Endothelial cell of umbilical vein (primary cell): ENCODE data around the gene NPTX1. TPM values are rescaled to one million over a fixed set of nuclear protein-coding genes. Genes with fewer than 3 reads are reported as not detected.

ENCODE experiments used
- BruUV-seq: library from RNA; stranded (reverse); fragments of 400-500 nt; replicated peaks from 2 replicates; lab custom pipeline; 2021; lab: Mats Ljungman, UMichigan
- CTCF ChIA-PET: fragments of 300-600, 350-600 bp; sonication (Branson Sonifier 250); formaldehyde crosslinking; loops from one replicate; lab custom pipeline; 2021; ENCODE audit warnings: antibody characterized with exemption, inconsistent platforms; lab: Charles Lee
- POLR2A ChIA-PET: fragments of 300-600, 350-600 bp; sonication (Branson Sonifier 250); formaldehyde crosslinking; loops from one replicate; lab custom pipeline; 2021; ENCODE audit warnings: antibody characterized with exemption, inconsistent platforms; lab: Charles Lee
- DNase-seq: peaks from one replicate; pipeline ENCODE4 v3.0.0-alpha.2; 2011; ENCODE audit warnings: low read depth, low spot score
- FAIRE-seq: peaks from 2 replicates; lab custom pipeline; 2011; peaks lifted over from hg19 to GRCh38; lab: Jason Lieb, UNC
- H2AFZ ChIP-seq: 2 replicates; pipeline ENCODE4 v1.6.0; 2012; ENCODE audit warnings: low read depth, low read length, control low read depth, inconsistent platforms
- H3K27ac ChIP-seq: 2 replicates; pipeline ENCODE4 v1.5.1; 2011; ENCODE audit warnings: low read depth, mild to moderate bottlenecking, control low read depth, low read length, moderate library complexity; ENCODE audit not compliant: insufficient read depth
- H3K27me3 ChIP-seq, 2 experiments: 2 replicates each; pipeline versions ENCODE4 v1.6.0 to v1.6.1; 2011; ENCODE audit warnings: low read length in 2 of 2, mixed read lengths in 1 of 2; ENCODE audit not compliant: control insufficient read depth in 2 of 2, insufficient read depth in 2 of 2
- H3K36me3 ChIP-seq, 2 experiments: 2 replicates in 1 of 2; 3 replicates in 1 of 2; pipeline ENCODE4 v1.5.1; 2011; ENCODE audit warnings: low read length in 2 of 2, mild to moderate bottlenecking in 1 of 2, moderate library complexity in 1 of 2; ENCODE audit not compliant: control insufficient read depth in 2 of 2, insufficient read depth in 2 of 2; ENCODE audit errors: extremely low read depth in 1 of 2
- H3K4me1 ChIP-seq: 3 replicates; pipeline ENCODE4 v1.5.1; 2011; ENCODE audit warnings: mild to moderate bottlenecking, low read length; ENCODE audit not compliant: control insufficient read depth, insufficient read depth; ENCODE audit errors: extremely low read depth
- H3K4me2 ChIP-seq: 2 replicates; pipeline ENCODE4 v1.6.1; 2011; ENCODE audit warnings: low read length, control low read depth, mixed read lengths; ENCODE audit not compliant: insufficient read depth
- H3K4me3 ChIP-seq, 3 experiments: fragments of 200-600 bp in 1 of 3; sonication (generic), shearing (Covaris generic) in 1 of 3; replicated peaks in 1 of 3; 2 replicates each; pipeline ENCODE4 v1.5.1; 2011 to 2016; ENCODE audit warnings: control low read depth in 3 of 3, low read length in 3 of 3, mild to moderate bottlenecking in 2 of 3, inconsistent platforms in 1 of 3, low read depth in 1 of 3, moderate library complexity in 1 of 3; ENCODE audit not compliant: insufficient read depth in 1 of 3
- H3K79me2 ChIP-seq: 2 replicates; pipeline ENCODE4 v1.6.0; 2012; ENCODE audit warnings: low read length, inconsistent platforms; ENCODE audit not compliant: control insufficient read depth, insufficient read depth
- H3K9ac ChIP-seq: replicated peaks from 2 replicates; pipeline ENCODE3; 2011; ENCODE audit warnings: low read length, control low read depth; ENCODE audit not compliant: insufficient read depth; ENCODE audit errors: extremely low read depth
- H3K9me1 ChIP-seq: replicated peaks from 3 replicates; pipeline ENCODE4 v1.6.0; 2011; ENCODE audit warnings: mild to moderate bottlenecking, low read length; ENCODE audit not compliant: control insufficient read depth, insufficient read depth; ENCODE audit errors: extremely low read depth
- H3K9me3 ChIP-seq: replicated peaks from 2 replicates; pipeline ENCODE4 v1.5.1; 2012; ENCODE audit warnings: low read length, inconsistent platforms; ENCODE audit not compliant: control insufficient read depth, insufficient read depth
- H4K20me1 ChIP-seq: replicated peaks from 2 replicates; pipeline ENCODE3; 2011; ENCODE audit warnings: mild to moderate bottlenecking, low read length; ENCODE audit not compliant: control insufficient read depth, insufficient read depth; ENCODE audit errors: extremely low read depth
- CTCF ChIP-seq, 2 donors: IDR thresholded peaks; 1 replicate in 1 of 2; 2 replicates in 1 of 2; pipeline ENCODE4 v1.5.1; 2011; ENCODE audit warnings: low read length in 2 of 2, mild to moderate bottlenecking in 2 of 2, moderate library complexity in 2 of 2, control low read depth in 1 of 2, inconsistent platforms in 1 of 2, low read depth in 1 of 2; ENCODE audit not compliant: insufficient read depth in 1 of 2; ENCODE audit errors: extremely low read depth in 1 of 2
- EZH2 ChIP-seq: IDR thresholded peaks from 2 replicates; pipeline ENCODE4 v1.6.1; 2012; ENCODE audit warnings: borderline replicate concordance, low read depth, mild to moderate bottlenecking, moderate library complexity, low read length, inconsistent platforms; ENCODE audit not compliant: severe bottlenecking
- FOS ChIP-seq: IDR thresholded peaks from 2 replicates; pipeline ENCODE4 v1.6.1; 2011; ENCODE audit warnings: mild to moderate bottlenecking, low read length, moderate library complexity, borderline replicate concordance; ENCODE audit not compliant: insufficient read depth
- GATA2 ChIP-seq: IDR thresholded peaks from 2 replicates; pipeline ENCODE4 v1.7.0; 2011; ENCODE audit warnings: low read depth, mild to moderate bottlenecking, moderate library complexity, mixed read lengths, low read length; ENCODE audit not compliant: insufficient read length, insufficient read depth
- JUN ChIP-seq: IDR thresholded peaks from 2 replicates; pipeline ENCODE4 v1.6.1; 2011; ENCODE audit warnings: borderline replicate concordance, low read depth; ENCODE audit not compliant: insufficient read length, insufficient read depth
- MYC ChIP-seq: IDR thresholded peaks from one replicate; pipeline ENCODE4 v1.6.1; 2011; ENCODE audit warnings: mild to moderate bottlenecking, low read depth, low read length
- POLR2A ChIP-seq: IDR thresholded peaks from 2 replicates; pipeline ENCODE4 v1.6.1; 2012; ENCODE audit warnings: low read depth, mild to moderate bottlenecking, control low read depth, low read length
- POLR2AphosphoS5 ChIP-seq: IDR thresholded peaks from 2 replicates; pipeline ENCODE4 v1.6.1; 2012; ENCODE audit warnings: low read depth, mild to moderate bottlenecking, control low read depth, low read length, moderate library complexity; ENCODE audit not compliant: insufficient read depth
- dilution Hi-C: fragments of 300-500 bp; cut with MboI; formaldehyde crosslinking; loops from one replicate; pipeline ENCODE4 v1.15.0; 2019; ENCODE audit warnings: low sequenced_read_pairs; ENCODE audit not compliant: extremely low pct_ligation_motif_present
- intact Hi-C: fragments of 100-400 bp; cut with micrococcal nuclease; formaldehyde crosslinking; loops from one replicate; pipeline ENCODE4 v1.10.0; 2022
- polyA plus RNA-seq, 4 experiments: library from polyadenylated mRNA; depleted of rRNA in 3 of 4; stranded (reverse) in 3 of 4; unstranded in 1 of 4; fragments of >200 nt; gene quantifications; 2 replicates each; pipeline versions ENCODE4 v1.2.1 to v1.2.3, GENCODE V29; 2011 to 2012; ENCODE audit warnings: missing spikeins in 1 of 4
- total RNA-seq: library from RNA; stranded (reverse); gene quantifications from 2 replicates; pipeline ENCODE4 v1.2.3, GENCODE V29; 2021

The NPTX1 gene
- total and polyA plus RNA-seq, 2 donors (not counting 3 experiments of a cell fraction or from before 2014, with no cell fraction given): 0.03 TPM; not detected in 1

DNA sequence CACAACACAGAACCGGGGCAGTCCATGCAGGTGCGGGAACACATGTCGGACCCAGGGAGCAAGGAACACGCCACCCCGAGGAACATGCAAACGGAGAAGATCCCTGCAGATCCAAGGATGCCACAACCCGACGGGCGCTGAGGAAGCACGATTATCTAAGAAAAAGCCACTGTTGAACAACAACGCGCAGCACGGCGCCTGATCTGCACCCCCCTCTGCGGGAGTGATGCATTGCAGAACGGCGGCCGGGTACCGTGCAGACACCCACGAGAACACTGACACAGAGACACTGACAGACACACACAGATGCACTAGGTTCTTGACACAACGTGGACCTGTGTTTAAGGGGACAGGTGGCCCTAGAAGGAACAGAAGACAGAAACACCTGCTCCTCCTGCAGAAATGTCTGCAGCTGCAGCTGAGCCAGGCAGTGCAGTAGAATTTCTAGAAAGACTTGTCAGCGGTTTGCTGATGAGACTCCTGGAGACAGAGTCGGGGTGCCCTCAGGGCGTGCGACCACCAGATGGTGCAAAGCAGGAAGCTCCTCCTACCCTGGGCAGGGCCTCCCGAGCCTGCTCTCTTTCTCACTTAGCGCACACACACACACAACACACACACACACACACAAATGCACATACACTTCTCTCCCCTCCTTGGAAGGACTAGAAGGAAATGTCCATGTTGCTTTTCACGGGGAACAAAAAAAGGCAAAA, 7.5 kb downstream of the NPTX1 start:
- Histone ChIP-seq H2AFZ (no peak overlapping the region), H3K4me3 (no peak overlapping the region), H3K9me1 (no peaks in the 10 kb centered on the region), H3K4me2 (no peak overlapping the region), H3K4me1 (no peaks in the 10 kb centered on the region), H3K27me3 (peaks cover 27 to 34% of the 10 kb centered on the region in 2 experiments), H3K9me3 (no peaks in the 10 kb centered on the region), H3K79me2 (no peaks in the 10 kb centered on the region), H3K9ac (no peak overlapping the region), H3K27ac (no peak overlapping the region), H3K36me3 (no peaks in the 10 kb centered on the region), H4K20me1 (no peaks in the 10 kb centered on the region)
- CTCF ChIA-PET: interaction anchor here (1.3 to 2.0 kb wide), 2 partner anchors 14 to 42 kb away, joined by 4 to 6 read pairs; no protein-coding TSS in a partner anchor
- dilution Hi-C loops (no loop called here), intact Hi-C loops (no loop called here)
- DNase-seq (no peak), FAIRE-seq (no peak)
- no TSS peak for BruUV-seq
- TF ChIP-seq MYC (no peak), CTCF (IDR thresholded peaks at IDR 0.05; ENCODE audit: extremely low read depth in 1 of 2, insufficient read depth in 1 of 2, low read depth in 1 of 2, low read length in 2 of 2) (no peak), POLR2A (no peak), EZH2 (no peak), GATA2 (no peak), JUN (no peak), FOS (no peak), POLR2AphosphoS5 (no peak)
- POLR2A ChIA-PET: no interaction called here
